K562 (cell line): ENCODE data around the gene CST2. TPM values are rescaled to one million over a fixed set of nuclear protein-coding genes. Genes with fewer than 3 reads are reported as not detected.

Experiments
- ATAC-seq: fragments of 200-7000 bp; cut with Tn5 transposase; 3 replicates; pipeline ENCODE4 v1.9.1; 2020; ENCODE audit warnings: moderate library complexity
- BruUV-seq: library from RNA; stranded (reverse); fragments of 400-500 nt; replicated peaks from 2 replicates; lab custom pipeline; 2021; lab: Mats Ljungman, UMichigan
- CTCF ChIA-PET: fragments of 300-600 bp; formaldehyde crosslinking; extraction: SDS; loops from one replicate; lab custom pipeline; 2021; ENCODE audit warnings: low intra/inter-chr PET ratio; lab: Yijun Ruan, JAX
- POLR2A ChIA-PET: fragments of 300-600, 350-650 bp; sonication (Branson Sonifier 250); formaldehyde crosslinking; extraction: SDS; loops from one replicate; lab custom pipeline; 2021; ENCODE audit warnings: antibody characterized with exemption, inconsistent platforms; lab: Yijun Ruan, JAX
- DNase-seq, 4 experiments: peaks; one replicate each; pipeline versions ENCODE4 v3.0.0 to v3.0.0-alpha.2; 2011 to 2018; ENCODE audit warnings: low spot score in 3 of 4, mixed read lengths in 3 of 4; ENCODE audit errors: extremely low read depth in 1 of 4
- FAIRE-seq: peaks from 2 replicates; lab custom pipeline; 2011; peaks lifted over from hg19 to GRCh38; lab: Jason Lieb, UNC
- H2AFZ ChIP-seq: 2 replicates; pipeline ENCODE4 v1.6.0; 2011; ENCODE audit warnings: low read depth, low read length, control low read depth, inconsistent platforms
- H3K27ac ChIP-seq: fragments of 200-600 bp; 3 replicates; pipeline ENCODE4 v1.8.0; 2011; ENCODE audit warnings: low read depth, mild to moderate bottlenecking, control low read depth, inconsistent platforms, low read length, moderate library complexity, mixed read lengths; ENCODE audit errors: extremely low read depth
- H3K27me3 ChIP-seq, 2 experiments: fragments of 300-600 bp in 1 of 2; 2 replicates in 1 of 2; 3 replicates in 1 of 2; pipeline versions ENCODE4 v1.6.0 to v1.8.0; 2011; ENCODE audit warnings: inconsistent platforms in 2 of 2, low read length in 2 of 2, mild to moderate bottlenecking in 1 of 2, mixed read lengths in 1 of 2, moderate library complexity in 1 of 2; ENCODE audit not compliant: control insufficient read depth in 2 of 2, insufficient read depth in 2 of 2
- H3K36me3 ChIP-seq: fragments of 300-600 bp; 3 replicates; pipeline ENCODE4 v1.8.0; 2011; ENCODE audit warnings: mild to moderate bottlenecking, low read length, inconsistent platforms; ENCODE audit not compliant: control insufficient read depth, insufficient read depth
- H3K4me1 ChIP-seq, 2 experiments: fragments of 200-600 bp in 1 of 2; replicated peaks in 1 of 2; 2 replicates in 1 of 2; 3 replicates in 1 of 2; pipeline versions ENCODE4 v1.5.1 to v1.8.0; 2011; ENCODE audit warnings: inconsistent platforms in 2 of 2, low read length in 2 of 2, mild to moderate bottlenecking in 1 of 2, mixed read lengths in 1 of 2, moderate library complexity in 1 of 2; ENCODE audit not compliant: control insufficient read depth in 2 of 2, insufficient read depth in 2 of 2
- H3K4me2 ChIP-seq: 2 replicates; pipeline ENCODE4 v1.6.1; 2011; ENCODE audit warnings: low read length, control low read depth, inconsistent platforms, mixed read lengths; ENCODE audit not compliant: insufficient read depth
- H3K4me3 ChIP-seq: fragments of 200-600 bp; sonication (generic), shearing (Covaris generic); 2 replicates; pipeline ENCODE4 v1.5.1; 2016; ENCODE audit warnings: control low read depth, inconsistent platforms
- H3K79me2 ChIP-seq: fragments of 200-600 bp; 3 replicates; pipeline ENCODE4 v1.8.0; 2011; ENCODE audit warnings: low read length, inconsistent platforms; ENCODE audit not compliant: control insufficient read depth, insufficient read depth
- H3K9ac ChIP-seq, 2 experiments: 2 replicates each; pipeline versions ENCODE4 v1.6.0 to v1.6.1; 2011; ENCODE audit warnings: low read depth in 2 of 2, low read length in 2 of 2, control low read depth in 1 of 2, inconsistent platforms in 1 of 2, mild to moderate bottlenecking in 1 of 2, mixed read lengths in 1 of 2; ENCODE audit not compliant: insufficient read depth in 1 of 2
- H3K9me1 ChIP-seq: one replicate; pipeline ENCODE4 v1.6.0; 2011; ENCODE audit warnings: inconsistent platforms, mild to moderate bottlenecking, low read length, moderate library complexity; ENCODE audit not compliant: control insufficient read depth, insufficient read depth
- H3K9me3 ChIP-seq: replicated peaks from 2 replicates; pipeline ENCODE4 v1.5.1; 2011; ENCODE audit warnings: low read depth, low read length, inconsistent platforms; ENCODE audit not compliant: control insufficient read depth, insufficient read depth
- H4K20me1 ChIP-seq: replicated peaks from 2 replicates; pipeline ENCODE4 v1.6.1; 2011; ENCODE audit warnings: low read length, inconsistent platforms, mixed read lengths; ENCODE audit not compliant: control insufficient read depth, insufficient read depth
- ARHGAP35 ChIP-seq: fragments of 450-650 bp; IDR thresholded peaks from 2 replicates; pipeline ENCODE4 v1.6.1; 2018; ENCODE audit not compliant: partially characterized antibody
- ATF3 ChIP-seq, 2 experiments: fragments of 450-650 bp in 1 of 2; sonication (generic) in 1 of 2; formaldehyde crosslinking in 1 of 2; IDR thresholded peaks in 1 of 2; conservative IDR thresholded peaks in 1 of 2; 2 replicates each; pipeline versions ENCODE4 v1.6.1 to v1.8.1; 2016 to 2023; ENCODE audit warnings: mild to moderate bottlenecking in 2 of 2, moderate library complexity in 2 of 2, inconsistent platforms in 1 of 2, missing genetic modification reagents in 1 of 2
- CCAR2 ChIP-seq: fragments of 200-400 bp; formaldehyde crosslinking; IDR thresholded peaks from 2 replicates; pipeline ENCODE4 v1.6.1; 2017; ENCODE audit warnings: mild to moderate bottlenecking, low read depth, low read length
- CXXC5 ChIP-seq: fragments of 250-450 bp; sonication (Bioruptor Pico); IDR thresholded peaks from 2 replicates; pipeline ENCODE4 v1.8.0; 2022; ENCODE audit warnings: inconsistent platforms, mild to moderate bottlenecking, moderate library complexity
- DMBX1 ChIP-seq: fragments of 250-450 bp; sonication (Bioruptor Pico); IDR thresholded peaks from 2 replicates; pipeline ENCODE4 v1.8.0; 2022; ENCODE audit warnings: inconsistent platforms, mild to moderate bottlenecking, moderate library complexity, borderline replicate concordance
- ERF ChIP-seq: fragments of 450-650 bp; formaldehyde crosslinking; IDR thresholded peaks from 2 replicates; pipeline ENCODE4 v1.4.0; 2020; ENCODE audit warnings: mild to moderate bottlenecking, mixed read lengths
- HEY1 ChIP-seq: fragments of 250-450 bp; sonication (Bioruptor Pico); IDR thresholded peaks from 2 replicates; pipeline ENCODE4 v1.5.0; 2020; ENCODE audit warnings: mild to moderate bottlenecking, moderate library complexity, borderline replicate concordance
- MCM2 ChIP-seq: fragments of 450-650 bp; IDR thresholded peaks from 2 replicates; pipeline ENCODE4 v1.6.1; 2017; ENCODE audit warnings: low read depth, mild to moderate bottlenecking
- NCOA6 ChIP-seq: fragments of 450-650 bp; IDR thresholded peaks from 2 replicates; pipeline ENCODE4 v1.6.1; 2017; ENCODE audit warnings: mild to moderate bottlenecking
- NELFE ChIP-seq: IDR thresholded peaks from 2 replicates; pipeline ENCODE4 v1.6.1; 2011; ENCODE audit warnings: mild to moderate bottlenecking; ENCODE audit not compliant: insufficient read depth, insufficient read length
- PHF20 ChIP-seq: fragments of 450-650 bp; IDR thresholded peaks from 2 replicates; pipeline ENCODE4 v1.6.1; 2018; ENCODE audit not compliant: partially characterized antibody
- POLR2A ChIP-seq: fragments of 450-650 bp; conservative IDR thresholded peaks from 2 replicates; pipeline ENCODE4 v1.6.1; 2016
- POLR2B ChIP-seq: fragments of 450-650 bp; IDR thresholded peaks from 2 replicates; pipeline ENCODE4 v1.6.1; 2018; ENCODE audit warnings: low read depth; ENCODE audit not compliant: partially characterized antibody
- RAD21 ChIP-seq, 2 experiments: fragments of 250-450 bp in 1 of 2; fragments of 450-650 bp in 1 of 2; sonication (Bioruptor Pico) in 1 of 2; formaldehyde crosslinking in 1 of 2; IDR thresholded peaks in 1 of 2; conservative IDR thresholded peaks in 1 of 2; 2 replicates each; pipeline versions ENCODE4 v1.4.0 to v1.8.0; 2020 to 2022; ENCODE audit warnings: mild to moderate bottlenecking in 2 of 2, moderate library complexity in 1 of 2
- ZNF449 ChIP-seq: fragments of 250-450 bp; sonication (Bioruptor Pico); IDR thresholded peaks from 2 replicates; pipeline ENCODE4 v1.8.0; 2022; ENCODE audit warnings: moderate library complexity, mild to moderate bottlenecking, inconsistent platforms
- ZNF507 ChIP-seq: conservative IDR thresholded peaks from 2 replicates; pipeline ENCODE4 v1.6.1; 2017; ENCODE audit warnings: missing genetic modification characterization, missing compliant biosample characterization
- ZNF518B ChIP-seq: fragments of 250-450 bp; sonication (Bioruptor Pico); IDR thresholded peaks from 2 replicates; pipeline ENCODE4 v1.5.0; 2021; ENCODE audit warnings: mild to moderate bottlenecking, moderate library complexity
- whole genome bisulfite sequencing: fragments of 100-300 bp; shearing (Covaris generic); methylation state at CpG from one replicate; pipeline ENCODE4 v1.1.6; 2016; ENCODE audit warnings: low coverage, mixed read lengths; ENCODE audit not compliant: insufficient coverage; ENCODE audit errors: missing lambda C conversion rate; 5-methylcytosine and 5-hydroxymethylcytosine counted together
- in situ Hi-C: fragments of 300-500 bp; cut with MboI; formaldehyde crosslinking; loops from 4 replicates; pipeline ENCODE4 v1.15.0; 2018; ENCODE audit warnings: inconsistent platforms, mixed read lengths
- intact Hi-C: fragments of 100-400 bp; cut with micrococcal nuclease; formaldehyde crosslinking; loops from 2 replicates; pipeline ENCODE4 v1.14.2; 2022
- polyA plus RNA-seq, 8 experiments: library from polyadenylated mRNA; depleted of rRNA in 4 of 8; stranded (reverse) in 5 of 8; unstranded in 3 of 8; fragments of >200 nt; fragmentation: Nextera tagmentation in 2 of 8; fragmentation: Illumina TruSeq in 1 of 8; extraction: Ambion mirVana in 2 of 8; extraction: Trizol in 1 of 8; gene quantifications; 2 replicates each; pipeline versions ENCODE4 v1.2.1 to v1.2.3, GENCODE V29; 2011 to 2014; ENCODE audit warnings: inconsistent platforms in 1 of 8, missing spikeins in 1 of 8
- total RNA-seq, 7 experiments: library from RNA; depleted of rRNA in 6 of 7; stranded (reverse); fragments of >200 nt in 6 of 7; fragmentation: Illumina TruSeq in 2 of 7; extraction: Trizol in 2 of 7; gene quantifications; 2 replicates each; pipeline versions ENCODE4 v1.2.1 to v1.2.3, GENCODE V29; 2011 to 2021; ENCODE audit warnings: low replicate concordance in 1 of 7

The CST2 gene
- total and polyA plus RNA-seq, 9 of the 15 experiments (the other 6 are each of a cell fraction or from before 2014, with no cell fraction given): not detected

GRCh38 chr20:23774081-23774480 lies 52.4 kb downstream of the CST2 start:
- H3K27ac ChIP-seq: no peak overlapping the region
- in situ Hi-C loops: no loop called here
- no peak overlapping the region for H3K4me2 ChIP-seq
- no peak for ATAC-seq
- ChIA-PET CTCF (no interaction called here), POLR2A (no interaction called here)
- no peak for FAIRE-seq
- H3K27me3 ChIP-seq: no peaks in the 10 kb centered on the region
- WGBS: 0% methylated on average over 6 of the region's 7 CpGs
- H3K9me1 ChIP-seq: no peaks in the 10 kb centered on the region
- H3K4me3 ChIP-seq: no peak overlapping the region
- H3K36me3 ChIP-seq: no peaks in the 10 kb centered on the region
- BruUV-seq: no TSS peak
- H2AFZ ChIP-seq: no peak overlapping the region
- no peaks in the 10 kb centered on the region for H3K9me3 ChIP-seq
- no peaks in the 10 kb centered on the region for H3K79me2 ChIP-seq
- no peak for DNase-seq
- H3K9ac ChIP-seq: no peak overlapping the region
- intact Hi-C loops: no loop called here
- no peaks in the 10 kb centered on the region for H3K4me1 ChIP-seq
- no peaks in the 10 kb centered on the region for H4K20me1 ChIP-seq
- TF ChIP-seq ATF3 (IDR thresholded peaks at IDR 0.05) (no peak), ATF3 (CRISPR knock-in tag; conservative IDR thresholded peaks at IDR 0.05) (no peak), ZNF507 (tag) (no peak), CXXC5 (CRISPR knock-in tag) (no peak), POLR2B (no peak), NCOA6 (no peak), ZNF518B (CRISPR knock-in tag) (no peak), MCM2 (no peak), HEY1 (no peak), POLR2A (no peak), DMBX1 (CRISPR knock-in tag) (no peak), PHF20 (no peak), ZNF449 (CRISPR knock-in tag) (no peak), CCAR2 (no peak), RAD21 (CRISPR knock-in tag; conservative IDR thresholded peaks at IDR 0.05 in 1 of 2, IDR thresholded peaks at IDR 0.05 in 1 of 2) (no peak), ARHGAP35 (no peak), NELFE (no peak), ERF (no peak)
